Fibroblast of mammary gland (primary cell): Measurements from ENCODE around the gene LARGE2.

Experiments
- DNase-seq: peaks from one replicate; pipeline ENCODE4 v3.0.0-alpha.2; 2010; ENCODE audit warnings: low read depth
- H3K4me3 ChIP-seq: 2 replicates; pipeline ENCODE4 v1.5.1; 2011; ENCODE audit warnings: low read depth, mild to moderate bottlenecking, low read length, moderate library complexity; ENCODE audit not compliant: control insufficient read depth
- TF ChIP-seq, protein P1 (sequence below): conservative IDR thresholded peaks from 2 replicates; pipeline ENCODE4 v1.5.1; 2011; ENCODE audit warnings: low read depth, low read length, inconsistent platforms; ENCODE audit not compliant: control insufficient read depth, insufficient read depth

Gene LARGE2

DNA sequence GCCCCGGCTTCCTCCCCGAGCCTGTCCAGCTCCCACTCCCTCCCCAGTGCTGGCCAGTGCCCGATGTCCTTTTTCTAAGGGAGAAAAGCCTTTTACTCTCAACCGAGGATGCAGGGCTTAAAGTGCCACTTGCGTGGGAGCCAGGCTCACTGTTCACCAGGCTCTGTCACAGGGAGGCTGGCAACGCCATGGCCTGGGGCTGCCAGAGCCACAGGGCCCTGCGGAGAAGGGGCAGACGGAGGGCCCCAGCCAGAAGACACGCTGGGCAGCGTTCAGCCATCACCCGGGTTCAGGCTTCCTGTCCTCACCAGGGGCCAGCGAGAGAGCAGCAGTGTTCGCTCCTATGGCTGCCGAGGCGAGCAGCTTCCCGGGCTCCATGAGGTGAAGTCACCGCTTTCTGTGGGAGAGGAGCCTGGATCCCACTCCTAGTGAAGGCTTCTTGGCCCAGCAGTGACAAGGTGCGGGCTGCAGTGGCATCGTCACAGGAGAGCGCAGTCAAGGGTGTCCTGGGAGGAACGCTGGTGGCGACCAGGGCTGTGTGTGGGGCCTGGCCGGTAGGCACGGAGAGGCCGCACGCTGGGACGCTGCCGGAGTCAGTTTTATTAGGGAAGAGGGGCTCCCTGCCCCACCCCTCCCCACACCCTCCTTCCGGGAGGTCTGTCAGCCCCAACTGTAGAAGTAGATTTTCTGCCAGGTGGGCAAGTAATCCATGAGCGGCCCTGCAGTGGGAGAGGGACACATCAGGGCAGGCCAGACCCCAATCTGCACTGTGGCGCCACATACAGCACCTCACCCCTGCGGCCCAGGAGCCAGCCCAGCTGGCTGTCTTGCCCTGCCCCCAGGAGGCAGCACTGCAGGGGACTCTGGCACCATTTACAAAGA lies 12.6 kb upstream of the LARGE2 start:
- no peak overlapping the region for H3K4me3 ChIP-seq
- TF ChIP-seq, protein P1, sequence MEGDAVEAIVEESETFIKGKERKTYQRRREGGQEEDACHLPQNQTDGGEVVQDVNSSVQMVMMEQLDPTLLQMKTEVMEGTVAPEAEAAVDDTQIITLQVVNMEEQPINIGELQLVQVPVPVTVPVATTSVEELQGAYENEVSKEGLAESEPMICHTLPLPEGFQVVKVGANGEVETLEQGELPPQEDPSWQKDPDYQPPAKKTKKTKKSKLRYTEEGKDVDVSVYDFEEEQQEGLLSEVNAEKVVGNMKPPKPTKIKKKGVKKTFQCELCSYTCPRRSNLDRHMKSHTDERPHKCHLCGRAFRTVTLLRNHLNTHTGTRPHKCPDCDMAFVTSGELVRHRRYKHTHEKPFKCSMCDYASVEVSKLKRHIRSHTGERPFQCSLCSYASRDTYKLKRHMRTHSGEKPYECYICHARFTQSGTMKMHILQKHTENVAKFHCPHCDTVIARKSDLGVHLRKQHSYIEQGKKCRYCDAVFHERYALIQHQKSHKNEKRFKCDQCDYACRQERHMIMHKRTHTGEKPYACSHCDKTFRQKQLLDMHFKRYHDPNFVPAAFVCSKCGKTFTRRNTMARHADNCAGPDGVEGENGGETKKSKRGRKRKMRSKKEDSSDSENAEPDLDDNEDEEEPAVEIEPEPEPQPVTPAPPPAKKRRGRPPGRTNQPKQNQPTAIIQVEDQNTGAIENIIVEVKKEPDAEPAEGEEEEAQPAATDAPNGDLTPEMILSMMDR: no peak
- DNase-seq: no peak

DNA sequence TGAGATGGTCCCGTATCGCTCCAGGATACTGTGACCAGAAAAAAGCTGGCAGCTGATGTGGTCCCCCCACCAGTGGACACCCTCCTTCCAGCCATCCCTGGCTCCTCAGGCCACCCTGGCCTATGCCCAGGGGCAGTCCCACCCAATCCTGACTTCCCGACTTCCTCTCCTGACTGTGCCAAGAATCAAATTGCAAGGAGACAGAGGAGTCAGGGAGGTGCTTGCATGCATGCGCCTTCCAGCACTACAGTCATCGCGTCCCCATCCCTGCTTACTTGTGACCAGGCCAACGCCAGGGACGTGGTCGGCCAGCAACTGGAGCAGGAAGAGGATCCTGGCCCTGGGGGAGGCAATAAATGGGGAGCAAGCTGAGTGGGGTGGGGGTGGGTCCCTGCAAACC lies 11.8 kb upstream of the LARGE2 start:
- no peak overlapping the region for H3K4me3 ChIP-seq
- TF ChIP-seq, protein P1: no peak
- no peak for DNase-seq

DNA sequence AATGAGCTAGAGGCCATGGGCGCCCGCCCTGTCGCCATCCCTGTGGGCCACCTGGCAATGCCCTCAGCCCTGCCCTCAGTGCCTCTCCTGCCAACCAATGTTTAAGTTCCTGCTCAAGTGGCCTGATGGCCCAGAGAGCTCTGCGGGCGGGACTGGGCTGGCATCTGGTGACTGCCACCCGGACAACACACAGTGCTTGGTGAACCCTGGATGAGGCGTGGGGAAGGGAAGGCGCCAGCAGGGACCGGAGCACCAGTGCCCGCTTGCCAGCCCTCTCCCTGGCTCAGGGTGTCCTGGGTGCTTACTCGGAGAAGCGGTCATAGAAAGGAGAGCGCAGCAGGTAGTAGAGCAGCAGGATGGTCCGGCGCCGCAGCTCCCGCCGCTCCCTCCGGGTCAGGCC lies 8.9 kb upstream of the LARGE2 start:
- TF ChIP-seq, protein P1: no peak
- H3K4me3 ChIP-seq: no peak overlapping the region
- no peak for DNase-seq

DNA sequence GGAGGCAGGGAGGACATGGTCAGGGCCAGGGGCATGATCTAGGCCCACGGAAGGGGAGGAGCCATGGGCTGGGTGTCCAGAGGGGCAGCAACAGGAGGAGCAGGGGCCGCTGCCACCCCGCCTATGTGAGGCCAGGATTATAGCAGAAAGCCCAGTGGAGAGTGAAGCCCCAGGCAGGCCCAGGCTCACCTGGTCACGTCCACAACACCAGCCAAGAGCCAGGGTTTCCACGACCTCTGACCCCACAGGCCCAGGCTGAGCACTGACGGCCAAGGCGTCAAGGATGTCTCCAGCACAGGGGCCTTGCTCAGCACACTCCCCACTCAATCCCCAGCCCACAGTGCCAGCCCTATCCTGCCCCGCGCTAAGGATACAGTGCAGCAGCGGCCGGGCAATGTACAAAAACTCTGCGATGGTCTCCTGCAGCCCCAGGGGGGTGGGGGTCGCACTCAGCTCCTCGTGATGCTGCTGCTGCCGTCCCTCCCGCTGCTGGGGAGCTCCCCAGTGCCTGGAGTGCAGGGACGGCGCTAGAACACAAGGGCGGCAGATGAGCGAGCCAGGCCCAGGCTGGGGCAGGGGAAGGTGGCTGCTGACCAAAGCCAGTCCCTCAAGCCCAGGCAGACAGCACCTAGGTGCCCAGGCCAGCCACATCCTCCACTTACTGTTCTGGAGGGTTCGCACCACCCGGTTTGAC lies 8.4 kb upstream of the LARGE2 start:
- no peak overlapping the region for H3K4me3 ChIP-seq
- no peak for DNase-seq
- TF ChIP-seq, protein P1: no peak

DNA sequence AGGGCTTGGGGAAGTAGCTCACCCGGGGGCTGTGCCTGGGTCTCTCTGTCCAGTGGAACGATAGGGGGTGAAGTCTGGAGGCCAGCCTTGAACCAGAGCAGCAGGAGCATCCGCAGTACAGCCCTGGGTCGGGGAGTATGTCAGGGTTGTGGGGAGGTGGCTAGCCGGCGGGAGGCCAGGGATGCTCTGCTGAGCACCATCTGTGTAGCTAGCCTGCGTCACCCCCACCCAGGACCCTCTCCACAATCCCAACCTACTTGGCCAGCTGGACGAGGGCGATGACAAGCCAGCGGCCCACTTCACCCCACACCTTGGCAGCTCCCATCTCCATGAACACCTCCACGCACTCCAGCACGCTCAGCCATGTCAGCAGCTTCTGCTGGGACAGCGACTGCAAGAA lies 7.0 kb upstream of the LARGE2 start:
- DNase-seq: no peak
- TF ChIP-seq, protein P1: no peak
- no peak overlapping the region for H3K4me3 ChIP-seq

DNA sequence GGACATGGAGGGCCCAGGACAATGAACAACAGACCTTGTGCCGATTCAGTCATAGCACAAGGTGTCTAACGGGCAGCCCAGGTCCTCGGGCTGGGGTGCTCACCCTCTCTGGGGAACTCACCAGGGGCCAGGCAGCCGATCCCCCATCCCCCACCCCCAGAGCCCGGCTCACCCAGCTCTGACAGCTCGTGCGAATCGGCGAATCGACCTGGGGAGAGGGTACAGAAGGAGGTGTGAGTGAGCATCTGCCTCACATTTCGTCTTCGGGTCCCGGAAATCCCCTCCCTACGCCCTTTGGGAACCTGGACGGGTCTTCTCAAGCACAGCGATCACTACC lies 5.2 kb upstream of the LARGE2 start:
- DNase-seq: no peak
- TF ChIP-seq, protein P1: no peak
- H3K4me3 ChIP-seq: peak overlapping the region; percentile 65
